Karpas-422 (cell line): Measurements from ENCODE around the gene CREB1. TPM values are rescaled to one million over a fixed set of nuclear protein-coding genes. Genes with fewer than 3 reads are reported as not detected.
A peak's percentile ranks its signal among the peaks of the same experiment; 100 is the strongest.
"Not testable (repeated sequence)": the region's sequence is repeated elsewhere in the genome, so short reads cannot be mapped to it uniquely, and the experiment has no call there.

ENCODE experiments used
- DNase-seq: peaks from one replicate; pipeline ENCODE4 v3.0.0-alpha.2; 2015
- H2AFZ ChIP-seq: fragments of 200-600 bp; sonication (generic); 2 replicates; pipeline ENCODE4 v1.6.1; 2014; ENCODE audit warnings: antibody characterized with exemption, low read length, mixed read lengths
- H3K27ac ChIP-seq: fragments of 200-600 bp; sonication (generic); 2 replicates; pipeline ENCODE4 v1.5.1; 2014; ENCODE audit warnings: mild to moderate bottlenecking, low read length, moderate library complexity
- H3K27me3 ChIP-seq: fragments of 200-600 bp; sonication (generic); 2 replicates; pipeline ENCODE4 v1.6.1; 2014; ENCODE audit warnings: low read length, mixed read lengths
- H3K36me3 ChIP-seq: fragments of 200-600 bp; sonication (generic); 2 replicates; pipeline ENCODE4 v1.6.1; 2014; ENCODE audit warnings: low read length, mixed read lengths; ENCODE audit not compliant: insufficient read depth
- H3K4me1 ChIP-seq: fragments of 200-600 bp; sonication (generic); 2 replicates; pipeline ENCODE4 v1.6.1; 2014; ENCODE audit warnings: mild to moderate bottlenecking, low read length, mixed read lengths
- H3K4me2 ChIP-seq: fragments of 200-600 bp; sonication (generic); 2 replicates; pipeline ENCODE4 v1.6.1; 2014; ENCODE audit warnings: low read length, low read depth, mild to moderate bottlenecking; ENCODE audit not compliant: poor library complexity, severe bottlenecking
- H3K4me3 ChIP-seq: fragments of 200-600 bp; sonication (generic); 2 replicates; pipeline ENCODE4 v1.5.1; 2014; ENCODE audit warnings: mild to moderate bottlenecking, antibody characterized with exemption, low read length, mixed read lengths
- H3K79me2 ChIP-seq: fragments of 200-600 bp; sonication (generic); 2 replicates; pipeline ENCODE4 v1.6.1; 2014; ENCODE audit warnings: mild to moderate bottlenecking, low read length, mixed read lengths
- H3K9ac ChIP-seq: fragments of 200-600 bp; sonication (generic); 2 replicates; pipeline ENCODE4 v1.6.0; 2014; ENCODE audit warnings: low read length
- H3K9me2 ChIP-seq: fragments of 200-600 bp; sonication (generic), shearing (Covaris generic); replicated peaks from 2 replicates; pipeline ENCODE4 v1.6.0; 2014; ENCODE audit warnings: mild to moderate bottlenecking, low read length, moderate library complexity; ENCODE audit not compliant: insufficient read depth
- H3K9me3 ChIP-seq: fragments of 300-700, 200-600 bp; sonication (generic); 2 replicates; pipeline ENCODE4 v1.6.1; 2014; ENCODE audit warnings: low read length, mixed read lengths
- H4K20me1 ChIP-seq: fragments of 200-600 bp; sonication (generic); 2 replicates; pipeline ENCODE4 v1.6.1; 2014; ENCODE audit warnings: mild to moderate bottlenecking, antibody characterized with exemption, low read length, low read depth; ENCODE audit not compliant: insufficient read depth
- total RNA-seq: library from RNA; depleted of rRNA; stranded (reverse); fragments of >200 nt; shearing (Covaris generic); gene quantifications from 2 replicates; pipeline ENCODE4 v1.2.3, GENCODE V29; 2014; ENCODE audit warnings: low replicate concordance

The CREB1 gene
- total RNA-seq, 1 experiment from 2014 or later: 74.6 TPM

DNA sequence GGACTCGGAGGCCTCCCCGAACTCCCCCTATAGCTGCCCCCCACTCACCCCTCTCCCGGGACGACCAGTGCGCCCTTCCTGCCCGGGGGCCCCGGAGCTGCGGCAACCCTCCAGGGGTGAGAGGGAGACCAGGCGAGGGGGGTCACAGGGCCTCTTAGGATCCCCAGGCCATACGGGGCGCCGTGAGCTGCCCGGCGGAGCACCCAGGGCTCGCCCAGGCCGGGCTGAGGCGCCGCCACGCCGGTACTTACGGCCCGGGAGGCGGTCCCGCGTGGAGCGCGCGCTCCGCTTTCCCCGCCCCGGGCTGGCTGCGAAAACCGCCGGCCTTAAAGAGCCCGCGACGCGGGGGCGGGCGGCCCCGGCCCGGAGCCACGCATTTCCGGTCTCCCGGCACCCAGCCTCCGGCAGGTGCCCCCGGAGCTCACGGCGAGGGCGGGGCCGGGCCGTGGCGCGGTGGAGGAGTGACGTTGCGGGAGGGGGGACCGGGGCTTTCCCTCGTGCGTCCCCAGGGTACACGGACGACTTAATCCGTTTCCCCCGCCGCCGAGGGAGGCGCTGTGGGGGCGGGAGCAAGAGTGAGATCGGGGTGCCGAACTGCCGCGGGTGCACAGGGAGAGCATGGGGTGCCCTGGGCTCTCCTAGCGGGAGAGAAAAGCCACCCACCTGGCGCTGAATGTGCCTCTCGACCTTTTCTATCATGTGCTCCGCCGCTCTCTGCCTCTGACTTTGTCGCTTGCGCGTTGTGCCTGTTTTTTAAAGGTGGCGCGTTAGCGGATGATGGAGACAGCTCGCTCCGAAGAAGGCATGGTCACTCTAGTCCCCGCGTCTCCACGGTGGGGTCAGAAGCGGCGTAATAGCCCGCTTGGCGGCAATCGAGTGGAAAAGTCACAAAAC is 95.5 kb downstream of the CREB1 start, which contains the start of gene METTL21A:
METTL21A (minus strand) TSS at position 381 of the 894 bp plus-strand sequence. CDS start 1,019 bp downstream, outside the sequence.
- peak within 1 kb of the TSS; percentile 80 for H3K4me3 ChIP-seq
- H3K4me1 ChIP-seq: peaks cover 53% of the 10 kb centered on the region
- peaks cover 46% of the 10 kb centered on the region for H3K79me2 ChIP-seq
- H4K20me1 ChIP-seq: no peaks in the 10 kb centered on the region
- H3K4me2 ChIP-seq: peak within 1 kb of the TSS; percentile 92
- H3K9ac ChIP-seq: peak within 1 kb of the TSS; percentile 89
- peak; percentile 96 for DNase-seq
- H3K9me2 ChIP-seq: no peaks in the 10 kb centered on the region
- H3K9me3 ChIP-seq: no peaks in the 10 kb centered on the region
- H2AFZ ChIP-seq: peak within 1 kb of the TSS; percentile 77
- peaks cover 16% of the 10 kb centered on the region for H3K36me3 ChIP-seq
- H3K27ac ChIP-seq: peak within 1 kb of the TSS; percentile 86
- no peaks in the 10 kb centered on the region for H3K27me3 ChIP-seq

GRCh38 chr2:207629553-207629952 is 99.8 kb downstream of the CREB1 start:
- Histone ChIP-seq H3K4me2 (no peak overlapping the region), H3K9me3 (no peaks in the 10 kb centered on the region), H3K9me2 (no peaks in the 10 kb centered on the region), H3K4me1 (peaks cover 16% of the 10 kb centered on the region), H3K4me3 (no peak overlapping the region), H4K20me1 (no peaks in the 10 kb centered on the region), H3K27me3 (no peaks in the 10 kb centered on the region), H3K36me3 (no peaks in the 10 kb centered on the region), H3K79me2 (peaks cover 5% of the 10 kb centered on the region; the same call in 1 of the 2 replicates), H3K9ac (no peak overlapping the region), H2AFZ (no peak overlapping the region), H3K27ac (no peak overlapping the region)
- DNase-seq: peak; percentile 39

GRCh38 chr2:207630491-207630890 is 100.7 kb downstream of the CREB1 start:
- Histone ChIP-seq H2AFZ (no peak overlapping the region), H3K79me2 (no peaks in the 10 kb centered on the region), H3K9ac (no peak overlapping the region), H3K9me2 (no peaks in the 10 kb centered on the region), H3K36me3 (no peaks in the 10 kb centered on the region), H4K20me1 (no peaks in the 10 kb centered on the region), H3K4me3 (no peak overlapping the region), H3K4me1 (peaks cover 16% of the 10 kb centered on the region), H3K9me3 (no peaks in the 10 kb centered on the region), H3K27ac (no peak overlapping the region), H3K4me2 (no peak overlapping the region), H3K27me3 (no peaks in the 10 kb centered on the region)
- DNase-seq: no peak

GRCh38 chr2:207632575-207633493 is 103.1 kb downstream of the CREB1 start:
- Histone ChIP-seq H3K27ac (no peak overlapping the region), H3K79me2 (no peaks in the 10 kb centered on the region), H2AFZ (no peak overlapping the region), H3K36me3 (no peaks in the 10 kb centered on the region), H3K4me1 (no peaks in the 10 kb centered on the region), H3K9me3 (no peaks in the 10 kb centered on the region), H3K4me3 (no peak overlapping the region), H3K9ac (no peak overlapping the region), H3K4me2 (no peak overlapping the region), H3K27me3 (no peaks in the 10 kb centered on the region), H4K20me1 (no peaks in the 10 kb centered on the region), H3K9me2 (no peaks in the 10 kb centered on the region)
- no peak for DNase-seq

DNA sequence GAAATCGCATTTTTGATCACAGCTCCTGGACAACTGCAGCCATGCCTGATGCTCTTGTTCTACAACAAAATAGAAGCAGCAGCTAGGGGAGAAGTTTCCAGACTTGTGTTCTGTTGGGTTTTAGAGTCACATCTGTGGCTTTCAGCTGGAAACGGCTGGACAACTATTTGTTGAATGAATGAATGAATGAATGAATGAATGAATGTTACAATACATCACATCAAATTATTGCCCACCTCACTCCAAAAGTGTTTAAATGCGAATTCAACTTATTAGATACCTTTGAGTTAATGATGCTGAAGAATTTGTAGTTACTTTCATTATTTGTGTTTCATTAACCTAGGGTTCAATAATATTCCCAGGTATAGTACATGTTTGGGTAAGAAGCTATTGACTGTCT is 103.9 kb downstream of the CREB1 start:
- Histone ChIP-seq H3K9me3 (no peaks in the 10 kb centered on the region), H2AFZ (no peak overlapping the region), H3K9me2 (no peaks in the 10 kb centered on the region), H3K9ac (no peak overlapping the region), H3K27me3 (no peaks in the 10 kb centered on the region), H3K27ac (no peak overlapping the region), H3K4me2 (no peak overlapping the region), H3K79me2 (no peaks in the 10 kb centered on the region), H4K20me1 (no peaks in the 10 kb centered on the region), H3K4me1 (no peaks in the 10 kb centered on the region), H3K4me3 (no peak overlapping the region), H3K36me3 (no peaks in the 10 kb centered on the region)
- DNase-seq: no peak

GRCh38 chr2:207635468-207636200 is 105.9 kb downstream of the CREB1 start:
- no peaks in the 10 kb centered on the region for H3K36me3 ChIP-seq
- no peak overlapping the region for H3K4me3 ChIP-seq
- no peaks in the 10 kb centered on the region for H4K20me1 ChIP-seq
- no peaks in the 10 kb centered on the region for H3K79me2 ChIP-seq
- H3K4me1 ChIP-seq: no peaks in the 10 kb centered on the region
- no peak overlapping the region for H2AFZ ChIP-seq
- H3K9me2 ChIP-seq: no peaks in the 10 kb centered on the region
- no peak overlapping the region for H3K9ac ChIP-seq
- H3K27me3 ChIP-seq: no peaks in the 10 kb centered on the region
- DNase-seq: no peak
- peaks cover 8% of the 10 kb centered on the region for H3K9me3 ChIP-seq
- H3K27ac ChIP-seq: no peak overlapping the region
- no peak overlapping the region for H3K4me2 ChIP-seq

DNA sequence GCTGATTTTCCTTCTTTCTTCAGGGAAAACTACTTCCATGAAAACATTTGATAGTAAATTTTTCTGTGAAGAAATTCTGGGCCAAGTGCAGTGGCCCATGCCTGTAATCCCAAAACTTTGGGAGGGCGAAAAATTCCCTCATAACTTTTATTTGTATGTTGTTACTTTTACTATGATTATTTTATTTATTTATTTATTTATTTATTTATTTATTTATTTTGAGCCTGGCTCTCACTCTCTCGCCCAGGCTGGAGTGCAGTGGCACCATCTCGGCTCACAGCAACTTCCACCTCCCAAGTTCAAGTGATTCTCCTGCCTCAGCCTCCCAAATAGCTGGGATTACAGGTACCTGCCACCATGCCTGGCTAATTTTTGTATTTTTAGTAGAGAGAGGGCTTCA is 109.5 kb downstream of the CREB1 start:
- H3K79me2 ChIP-seq, DNase-seq, H3K9ac ChIP-seq, H3K27ac ChIP-seq, H4K20me1 ChIP-seq, H3K36me3 ChIP-seq, H3K9me2 ChIP-seq, H3K4me2 ChIP-seq, H3K27me3 ChIP-seq, H2AFZ ChIP-seq, H3K4me3 ChIP-seq, H3K4me1 ChIP-seq: not testable (repeated sequence)
- H3K9me3 ChIP-seq: peaks cover 14% of the 10 kb centered on the region
